PC-9 (cell line): Measurements from ENCODE around the gene PLA2G2A.

Experiments used
- EZH2 ChIP-seq: fragments of 200-600 bp; sonication (generic); IDR thresholded peaks from 2 replicates; pipeline ENCODE4 v1.8.0; 2017; ENCODE audit warnings: antibody characterized with exemption, low read depth
- TF ChIP-seq, protein P1 (sequence below): fragments of 200-600 bp; sonication (generic); conservative IDR thresholded peaks from 2 replicates; pipeline ENCODE4 v1.6.1; 2017; ENCODE audit warnings: mixed run types, antibody characterized with exemption, mild to moderate bottlenecking, moderate library complexity

- TF ChIP-seq, protein P1, sequence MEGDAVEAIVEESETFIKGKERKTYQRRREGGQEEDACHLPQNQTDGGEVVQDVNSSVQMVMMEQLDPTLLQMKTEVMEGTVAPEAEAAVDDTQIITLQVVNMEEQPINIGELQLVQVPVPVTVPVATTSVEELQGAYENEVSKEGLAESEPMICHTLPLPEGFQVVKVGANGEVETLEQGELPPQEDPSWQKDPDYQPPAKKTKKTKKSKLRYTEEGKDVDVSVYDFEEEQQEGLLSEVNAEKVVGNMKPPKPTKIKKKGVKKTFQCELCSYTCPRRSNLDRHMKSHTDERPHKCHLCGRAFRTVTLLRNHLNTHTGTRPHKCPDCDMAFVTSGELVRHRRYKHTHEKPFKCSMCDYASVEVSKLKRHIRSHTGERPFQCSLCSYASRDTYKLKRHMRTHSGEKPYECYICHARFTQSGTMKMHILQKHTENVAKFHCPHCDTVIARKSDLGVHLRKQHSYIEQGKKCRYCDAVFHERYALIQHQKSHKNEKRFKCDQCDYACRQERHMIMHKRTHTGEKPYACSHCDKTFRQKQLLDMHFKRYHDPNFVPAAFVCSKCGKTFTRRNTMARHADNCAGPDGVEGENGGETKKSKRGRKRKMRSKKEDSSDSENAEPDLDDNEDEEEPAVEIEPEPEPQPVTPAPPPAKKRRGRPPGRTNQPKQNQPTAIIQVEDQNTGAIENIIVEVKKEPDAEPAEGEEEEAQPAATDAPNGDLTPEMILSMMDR, result no peak
- TF ChIP-seq EZH2, result no peak
Observed at GRCh38 chr1:19926296-19927129, 52.9 kb downstream of the PLA2G2A start.
